GM23338 (cell line): Measurements from ENCODE around the gene PHF13.

Source experiments
- CREB1 ChIP-seq: fragments of 250-450 bp; sonication (Bioruptor Pico); IDR thresholded peaks from 2 replicates; pipeline ENCODE4 v1.5.0; 2020; ENCODE audit warnings: low read depth, mild to moderate bottlenecking, moderate library complexity
- EZH2 ChIP-seq: fragments of 200-600 bp; sonication (generic); IDR thresholded peaks from one replicate; pipeline ENCODE4 v1.8.0; 2017; ENCODE audit warnings: antibody characterized with exemption, mild to moderate bottlenecking, low read depth; ENCODE audit not compliant: unreplicated experiment
- EZH2phosphoT487 ChIP-seq: fragments of 200-600 bp; sonication (generic); IDR thresholded peaks from one replicate; pipeline ENCODE4 v1.8.1; 2018; ENCODE audit warnings: antibody characterized with exemption; ENCODE audit not compliant: unreplicated experiment
- JUNB ChIP-seq: IDR thresholded peaks from one replicate; pipeline ENCODE4 v1.6.1; 2016; ENCODE audit warnings: antibody characterized with exemption; ENCODE audit not compliant: unreplicated experiment
- NANOG ChIP-seq: IDR thresholded peaks from 2 replicates; pipeline ENCODE4 v1.6.1; 2016; ENCODE audit warnings: antibody characterized with exemption, borderline replicate concordance
- POLR2AphosphoS5 ChIP-seq: IDR thresholded peaks from 2 replicates; pipeline ENCODE4 v1.6.1; 2016; ENCODE audit warnings: antibody characterized with exemption, low read depth
- STAT1 ChIP-seq: IDR thresholded peaks from one replicate; pipeline ENCODE4 v1.6.1; 2016; ENCODE audit warnings: antibody characterized with exemption; ENCODE audit not compliant: unreplicated experiment
- ZNF114 ChIP-seq: fragments of 250-450 bp; sonication (Bioruptor Pico); IDR thresholded peaks from 2 replicates; pipeline ENCODE4 v1.5.0; 2020; ENCODE audit warnings: mild to moderate bottlenecking, moderate library complexity
- ZNF331 ChIP-seq: fragments of 250-450 bp; sonication (Bioruptor Pico); IDR thresholded peaks from 2 replicates; pipeline ENCODE4 v1.5.0; 2020; ENCODE audit warnings: low read depth, mild to moderate bottlenecking, moderate library complexity
- TF ChIP-seq, protein P1 (sequence below), 2 experiments: fragments of 200-600 bp in 1 of 2; sonication (generic) in 1 of 2; conservative IDR thresholded peaks; 2 replicates each; pipeline versions ENCODE4 v1.5.1 to v1.6.1; 2016 to 2017; ENCODE audit warnings: antibody characterized with exemption in 2 of 2, low read depth in 2 of 2, mild to moderate bottlenecking in 2 of 2, moderate library complexity in 1 of 2
- TF ChIP-seq, protein P2 (sequence below): IDR thresholded peaks from one replicate; pipeline ENCODE4 v1.6.1; 2018; ENCODE audit warnings: antibody characterized with exemption; ENCODE audit not compliant: unreplicated experiment
- TF ChIP-seq, protein P3 (sequence below): IDR thresholded peaks from 2 replicates; pipeline ENCODE4 v1.6.1; 2016; ENCODE audit warnings: antibody characterized with exemption
- TF ChIP-seq, protein P4 (sequence below): fragments of 250-450 bp; sonication (Bioruptor Pico); IDR thresholded peaks from 2 replicates; pipeline ENCODE4 v1.5.0; 2020; ENCODE audit warnings: mild to moderate bottlenecking, moderate library complexity

DNA sequence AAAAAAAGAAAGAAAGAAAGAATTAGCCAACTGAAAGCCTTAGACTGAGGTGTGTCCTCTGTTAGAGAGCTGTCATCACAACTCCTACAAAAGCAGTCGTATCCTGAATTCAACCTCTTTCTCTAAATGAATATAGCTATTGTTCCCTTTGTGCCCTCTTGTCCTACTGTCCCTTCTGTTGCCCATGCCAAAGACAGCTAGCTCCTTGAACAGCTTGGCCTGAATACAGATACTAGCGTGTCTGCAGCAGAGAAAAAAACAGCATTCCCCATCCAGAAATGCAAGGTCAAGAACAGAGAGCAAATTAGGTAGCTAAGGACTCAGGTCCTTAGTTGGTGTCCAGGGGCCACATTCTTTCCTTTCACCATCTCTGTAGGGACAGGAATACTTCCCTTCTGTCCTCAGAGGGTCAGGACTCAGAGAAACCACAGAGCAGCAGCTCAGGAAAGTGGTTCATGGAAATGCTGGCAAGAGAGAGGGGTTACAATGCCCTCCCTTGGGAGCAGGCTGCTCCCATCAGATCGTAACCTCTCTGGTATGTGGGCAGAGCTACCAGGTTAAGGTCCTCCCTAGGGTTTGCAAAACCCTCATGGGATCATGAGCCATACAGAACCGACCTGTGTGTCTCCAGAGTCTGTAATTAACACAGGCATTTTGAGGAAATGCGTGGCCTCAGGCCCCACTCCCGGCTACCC lies 35.6 kb upstream of the PHF13 start:
- TF ChIP-seq POLR2AphosphoS5 (no peak), EZH2 (no peak), JUNB (no peak), ZNF331 (no peak), CREB1 (CRISPR knock-in tag) (no peak), STAT1 (no peak), EZH2phosphoT487 (no peak), NANOG (no peak), ZNF114 (CRISPR knock-in tag) (no peak)
- TF ChIP-seq, protein P1, sequence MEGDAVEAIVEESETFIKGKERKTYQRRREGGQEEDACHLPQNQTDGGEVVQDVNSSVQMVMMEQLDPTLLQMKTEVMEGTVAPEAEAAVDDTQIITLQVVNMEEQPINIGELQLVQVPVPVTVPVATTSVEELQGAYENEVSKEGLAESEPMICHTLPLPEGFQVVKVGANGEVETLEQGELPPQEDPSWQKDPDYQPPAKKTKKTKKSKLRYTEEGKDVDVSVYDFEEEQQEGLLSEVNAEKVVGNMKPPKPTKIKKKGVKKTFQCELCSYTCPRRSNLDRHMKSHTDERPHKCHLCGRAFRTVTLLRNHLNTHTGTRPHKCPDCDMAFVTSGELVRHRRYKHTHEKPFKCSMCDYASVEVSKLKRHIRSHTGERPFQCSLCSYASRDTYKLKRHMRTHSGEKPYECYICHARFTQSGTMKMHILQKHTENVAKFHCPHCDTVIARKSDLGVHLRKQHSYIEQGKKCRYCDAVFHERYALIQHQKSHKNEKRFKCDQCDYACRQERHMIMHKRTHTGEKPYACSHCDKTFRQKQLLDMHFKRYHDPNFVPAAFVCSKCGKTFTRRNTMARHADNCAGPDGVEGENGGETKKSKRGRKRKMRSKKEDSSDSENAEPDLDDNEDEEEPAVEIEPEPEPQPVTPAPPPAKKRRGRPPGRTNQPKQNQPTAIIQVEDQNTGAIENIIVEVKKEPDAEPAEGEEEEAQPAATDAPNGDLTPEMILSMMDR (conservative IDR thresholded peaks at IDR 0.05; ENCODE audit: low read depth in 2 of 2), result no peak
- TF ChIP-seq, protein P2, sequence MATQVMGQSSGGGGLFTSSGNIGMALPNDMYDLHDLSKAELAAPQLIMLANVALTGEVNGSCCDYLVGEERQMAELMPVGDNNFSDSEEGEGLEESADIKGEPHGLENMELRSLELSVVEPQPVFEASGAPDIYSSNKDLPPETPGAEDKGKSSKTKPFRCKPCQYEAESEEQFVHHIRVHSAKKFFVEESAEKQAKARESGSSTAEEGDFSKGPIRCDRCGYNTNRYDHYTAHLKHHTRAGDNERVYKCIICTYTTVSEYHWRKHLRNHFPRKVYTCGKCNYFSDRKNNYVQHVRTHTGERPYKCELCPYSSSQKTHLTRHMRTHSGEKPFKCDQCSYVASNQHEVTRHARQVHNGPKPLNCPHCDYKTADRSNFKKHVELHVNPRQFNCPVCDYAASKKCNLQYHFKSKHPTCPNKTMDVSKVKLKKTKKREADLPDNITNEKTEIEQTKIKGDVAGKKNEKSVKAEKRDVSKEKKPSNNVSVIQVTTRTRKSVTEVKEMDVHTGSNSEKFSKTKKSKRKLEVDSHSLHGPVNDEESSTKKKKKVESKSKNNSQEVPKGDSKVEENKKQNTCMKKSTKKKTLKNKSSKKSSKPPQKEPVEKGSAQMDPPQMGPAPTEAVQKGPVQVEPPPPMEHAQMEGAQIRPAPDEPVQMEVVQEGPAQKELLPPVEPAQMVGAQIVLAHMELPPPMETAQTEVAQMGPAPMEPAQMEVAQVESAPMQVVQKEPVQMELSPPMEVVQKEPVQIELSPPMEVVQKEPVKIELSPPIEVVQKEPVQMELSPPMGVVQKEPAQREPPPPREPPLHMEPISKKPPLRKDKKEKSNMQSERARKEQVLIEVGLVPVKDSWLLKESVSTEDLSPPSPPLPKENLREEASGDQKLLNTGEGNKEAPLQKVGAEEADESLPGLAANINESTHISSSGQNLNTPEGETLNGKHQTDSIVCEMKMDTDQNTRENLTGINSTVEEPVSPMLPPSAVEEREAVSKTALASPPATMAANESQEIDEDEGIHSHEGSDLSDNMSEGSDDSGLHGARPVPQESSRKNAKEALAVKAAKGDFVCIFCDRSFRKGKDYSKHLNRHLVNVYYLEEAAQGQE, result no peak
- TF ChIP-seq, protein P3, sequence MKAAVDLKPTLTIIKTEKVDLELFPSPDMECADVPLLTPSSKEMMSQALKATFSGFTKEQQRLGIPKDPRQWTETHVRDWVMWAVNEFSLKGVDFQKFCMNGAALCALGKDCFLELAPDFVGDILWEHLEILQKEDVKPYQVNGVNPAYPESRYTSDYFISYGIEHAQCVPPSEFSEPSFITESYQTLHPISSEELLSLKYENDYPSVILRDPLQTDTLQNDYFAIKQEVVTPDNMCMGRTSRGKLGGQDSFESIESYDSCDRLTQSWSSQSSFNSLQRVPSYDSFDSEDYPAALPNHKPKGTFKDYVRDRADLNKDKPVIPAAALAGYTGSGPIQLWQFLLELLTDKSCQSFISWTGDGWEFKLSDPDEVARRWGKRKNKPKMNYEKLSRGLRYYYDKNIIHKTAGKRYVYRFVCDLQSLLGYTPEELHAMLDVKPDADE, result no peak
- TF ChIP-seq, protein P4, sequence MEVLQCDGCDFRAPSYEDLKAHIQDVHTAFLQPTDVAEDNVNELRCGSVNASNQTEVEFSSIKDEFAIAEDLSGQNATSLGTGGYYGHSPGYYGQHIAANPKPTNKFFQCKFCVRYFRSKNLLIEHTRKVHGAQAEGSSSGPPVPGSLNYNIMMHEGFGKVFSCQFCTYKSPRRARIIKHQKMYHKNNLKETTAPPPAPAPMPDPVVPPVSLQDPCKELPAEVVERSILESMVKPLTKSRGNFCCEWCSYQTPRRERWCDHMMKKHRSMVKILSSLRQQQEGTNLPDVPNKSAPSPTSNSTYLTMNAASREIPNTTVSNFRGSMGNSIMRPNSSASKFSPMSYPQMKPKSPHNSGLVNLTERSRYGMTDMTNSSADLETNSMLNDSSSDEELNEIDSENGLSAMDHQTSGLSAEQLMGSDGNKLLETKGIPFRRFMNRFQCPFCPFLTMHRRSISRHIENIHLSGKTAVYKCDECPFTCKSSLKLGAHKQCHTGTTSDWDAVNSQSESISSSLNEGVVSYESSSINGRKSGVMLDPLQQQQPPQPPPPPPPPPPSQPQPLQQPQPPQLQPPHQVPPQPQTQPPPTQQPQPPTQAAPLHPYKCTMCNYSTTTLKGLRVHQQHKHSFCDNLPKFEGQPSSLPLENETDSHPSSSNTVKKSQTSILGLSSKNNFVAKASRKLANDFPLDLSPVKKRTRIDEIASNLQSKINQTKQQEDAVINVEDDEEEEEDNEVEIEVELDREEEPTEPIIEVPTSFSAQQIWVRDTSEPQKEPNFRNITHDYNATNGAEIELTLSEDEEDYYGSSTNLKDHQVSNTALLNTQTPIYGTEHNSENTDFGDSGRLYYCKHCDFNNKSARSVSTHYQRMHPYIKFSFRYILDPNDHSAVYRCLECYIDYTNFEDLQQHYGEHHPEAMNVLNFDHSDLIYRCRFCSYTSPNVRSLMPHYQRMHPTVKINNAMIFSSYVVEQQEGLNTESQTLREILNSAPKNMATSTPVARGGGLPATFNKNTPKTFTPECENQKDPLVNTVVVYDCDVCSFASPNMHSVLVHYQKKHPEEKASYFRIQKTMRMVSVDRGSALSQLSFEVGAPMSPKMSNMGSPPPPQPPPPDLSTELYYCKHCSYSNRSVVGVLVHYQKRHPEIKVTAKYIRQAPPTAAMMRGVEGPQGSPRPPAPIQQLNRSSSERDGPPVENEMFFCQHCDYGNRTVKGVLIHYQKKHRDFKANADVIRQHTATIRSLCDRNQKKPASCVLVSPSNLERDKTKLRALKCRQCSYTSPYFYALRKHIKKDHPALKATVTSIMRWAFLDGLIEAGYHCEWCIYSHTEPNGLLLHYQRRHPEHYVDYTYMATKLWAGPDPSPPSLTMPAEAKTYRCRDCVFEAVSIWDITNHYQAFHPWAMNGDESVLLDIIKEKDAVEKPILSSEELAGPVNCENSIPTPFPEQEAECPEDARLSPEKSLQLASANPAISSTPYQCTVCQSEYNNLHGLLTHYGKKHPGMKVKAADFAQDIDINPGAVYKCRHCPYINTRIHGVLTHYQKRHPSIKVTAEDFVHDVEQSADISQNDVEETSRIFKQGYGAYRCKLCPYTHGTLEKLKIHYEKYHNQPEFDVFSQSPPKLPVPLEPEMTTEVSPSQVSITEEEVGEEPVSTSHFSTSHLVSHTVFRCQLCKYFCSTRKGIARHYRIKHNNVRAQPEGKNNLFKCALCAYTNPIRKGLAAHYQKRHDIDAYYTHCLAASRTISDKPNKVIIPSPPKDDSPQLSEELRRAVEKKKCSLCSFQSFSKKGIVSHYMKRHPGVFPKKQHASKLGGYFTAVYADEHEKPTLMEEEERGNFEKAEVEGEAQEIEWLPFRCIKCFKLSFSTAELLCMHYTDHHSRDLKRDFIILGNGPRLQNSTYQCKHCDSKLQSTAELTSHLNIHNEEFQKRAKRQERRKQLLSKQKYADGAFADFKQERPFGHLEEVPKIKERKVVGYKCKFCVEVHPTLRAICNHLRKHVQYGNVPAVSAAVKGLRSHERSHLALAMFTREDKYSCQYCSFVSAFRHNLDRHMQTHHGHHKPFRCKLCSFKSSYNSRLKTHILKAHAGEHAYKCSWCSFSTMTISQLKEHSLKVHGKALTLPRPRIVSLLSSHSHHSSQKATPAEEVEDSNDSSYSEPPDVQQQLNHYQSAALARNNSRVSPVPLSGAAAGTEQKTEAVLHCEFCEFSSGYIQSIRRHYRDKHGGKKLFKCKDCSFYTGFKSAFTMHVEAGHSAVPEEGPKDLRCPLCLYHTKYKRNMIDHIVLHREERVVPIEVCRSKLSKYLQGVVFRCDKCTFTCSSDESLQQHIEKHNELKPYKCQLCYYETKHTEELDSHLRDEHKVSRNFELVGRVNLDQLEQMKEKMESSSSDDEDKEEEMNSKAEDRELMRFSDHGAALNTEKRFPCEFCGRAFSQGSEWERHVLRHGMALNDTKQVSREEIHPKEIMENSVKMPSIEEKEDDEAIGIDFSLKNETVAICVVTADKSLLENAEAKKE, result no peak
